GM23338 (cell line): ENCODE measurements around the gene ATP9B. TPM values are rescaled to one million over a fixed set of nuclear protein-coding genes. Genes with fewer than 3 reads are reported as not detected.

ENCODE experiments used
- ATAC-seq: fragments of 200-7000 bp; cut with Tn5 transposase; 3 replicates; pipeline ENCODE4 v1.9.1; 2020
- DNase-seq: peaks from one replicate; pipeline ENCODE4 v3.0.0-alpha.2; 2015; ENCODE audit warnings: low spot score
- H2AFZ ChIP-seq: fragments of 200-600 bp; sonication (generic); 2 replicates; pipeline ENCODE4 v1.8.0; 2016; ENCODE audit warnings: antibody characterized with exemption, mild to moderate bottlenecking, moderate library complexity
- H3F3A ChIP-seq: fragments of 200-600 bp; sonication (generic); replicated peaks from 2 replicates; pipeline ENCODE4 v1.8.0; 2017; ENCODE audit warnings: antibody characterized with exemption, mixed run types, low read depth
- H3K27ac ChIP-seq: fragments of 200-600 bp; sonication (generic); 2 replicates; pipeline ENCODE4 v1.6.1; 2016; ENCODE audit warnings: low read depth
- H3K27me3 ChIP-seq: fragments of 200-600 bp; sonication (generic); 2 replicates; pipeline ENCODE4 v1.8.0; 2016; ENCODE audit warnings: mild to moderate bottlenecking, mixed run types, moderate library complexity; ENCODE audit not compliant: insufficient read depth
- H3K36me3 ChIP-seq: fragments of 200-600 bp; sonication (generic); 2 replicates; pipeline ENCODE4 v1.8.0; 2016; ENCODE audit warnings: mild to moderate bottlenecking; ENCODE audit not compliant: insufficient read depth
- H3K4me1 ChIP-seq: fragments of 200-600 bp; sonication (generic); 2 replicates; pipeline ENCODE4 v1.8.0; 2016; ENCODE audit warnings: mild to moderate bottlenecking, moderate library complexity; ENCODE audit not compliant: insufficient read depth
- H3K4me2 ChIP-seq: fragments of 200-600 bp; sonication (generic); 2 replicates; pipeline ENCODE4 v1.7.1; 2017; ENCODE audit warnings: mixed run types
- H3K4me3 ChIP-seq: fragments of 200-600 bp; sonication (generic); 2 replicates; pipeline ENCODE4 v1.6.1; 2016; ENCODE audit warnings: mixed run types
- H3K79me2 ChIP-seq: fragments of 200-600 bp; sonication (generic); replicated peaks from 2 replicates; pipeline ENCODE4 v1.8.0; 2017; ENCODE audit warnings: mild to moderate bottlenecking; ENCODE audit not compliant: insufficient read depth
- H3K9me2 ChIP-seq: fragments of 200-600 bp; sonication (generic); 2 replicates; pipeline ENCODE4 v1.8.0; 2017; ENCODE audit not compliant: insufficient read depth
- H4K20me1 ChIP-seq: fragments of 200-600 bp; sonication (generic); replicated peaks from 2 replicates; pipeline ENCODE4 v1.8.0; 2017; ENCODE audit warnings: mild to moderate bottlenecking; ENCODE audit not compliant: insufficient read depth
- H3K27ac Mint-ChIP-seq: 2 replicates; pipeline ENCODE4 v1.8.0; 2020; ENCODE audit warnings: inconsistent platforms, mild to moderate bottlenecking, moderate library complexity, mixed read lengths
- H3K27me3 Mint-ChIP-seq: 3 replicates; pipeline ENCODE4 v1.8.0; 2022; ENCODE audit warnings: low read depth, mild to moderate bottlenecking, moderate library complexity, mixed read lengths, inconsistent platforms; ENCODE audit not compliant: insufficient read depth, poor library complexity
- H3K36me3 Mint-ChIP-seq: 3 replicates; pipeline ENCODE4 v1.8.0; 2021; ENCODE audit warnings: low read depth, mild to moderate bottlenecking, inconsistent platforms, moderate library complexity, mixed read lengths
- H3K4me1 Mint-ChIP-seq: 3 replicates; pipeline ENCODE4 v1.8.0; 2020; ENCODE audit warnings: mild to moderate bottlenecking, inconsistent platforms, mixed read lengths
- H3K4me3 Mint-ChIP-seq: 3 replicates; pipeline ENCODE4 v1.8.0; 2021; ENCODE audit warnings: moderate library complexity, mild to moderate bottlenecking, inconsistent platforms, mixed read lengths
- H3K9me3 Mint-ChIP-seq: 3 replicates; pipeline ENCODE4 v1.8.0; 2020; ENCODE audit warnings: moderate library complexity, mild to moderate bottlenecking, inconsistent platforms, mixed read lengths
- EZH2 ChIP-seq: fragments of 200-600 bp; sonication (generic); IDR thresholded peaks from one replicate; pipeline ENCODE4 v1.8.0; 2017; ENCODE audit warnings: antibody characterized with exemption, mild to moderate bottlenecking, low read depth; ENCODE audit not compliant: unreplicated experiment
- NANOG ChIP-seq: IDR thresholded peaks from 2 replicates; pipeline ENCODE4 v1.6.1; 2016; ENCODE audit warnings: antibody characterized with exemption, borderline replicate concordance
- POLR2AphosphoS5 ChIP-seq: IDR thresholded peaks from 2 replicates; pipeline ENCODE4 v1.6.1; 2016; ENCODE audit warnings: antibody characterized with exemption, low read depth
- STAT1 ChIP-seq: IDR thresholded peaks from one replicate; pipeline ENCODE4 v1.6.1; 2016; ENCODE audit warnings: antibody characterized with exemption; ENCODE audit not compliant: unreplicated experiment
- ZNF114 ChIP-seq: fragments of 250-450 bp; sonication (Bioruptor Pico); IDR thresholded peaks from 2 replicates; pipeline ENCODE4 v1.5.0; 2020; ENCODE audit warnings: mild to moderate bottlenecking, moderate library complexity
- ZNF331 ChIP-seq: fragments of 250-450 bp; sonication (Bioruptor Pico); IDR thresholded peaks from 2 replicates; pipeline ENCODE4 v1.5.0; 2020; ENCODE audit warnings: low read depth, mild to moderate bottlenecking, moderate library complexity
- polyA plus RNA-seq: library from polyadenylated mRNA; unstranded; fragments of >200 nt; fragmentation: Nextera tagmentation; extraction: Ambion mirVana; gene quantifications from 2 replicates; pipeline ENCODE4 v1.2.1, GENCODE V29; 2016
- total RNA-seq: library from RNA; depleted of rRNA; stranded (reverse); fragments of >200 nt; shearing (Covaris generic); gene quantifications from 2 replicates; pipeline ENCODE4 v1.2.3, GENCODE V29; 2014
- TF ChIP-seq, protein P1 (sequence below): fragments of 250-450 bp; sonication (Bioruptor Pico); IDR thresholded peaks from 2 replicates; pipeline ENCODE4 v1.5.0; 2020; ENCODE audit warnings: mild to moderate bottlenecking, moderate library complexity

ATP9B gene
- total and polyA plus RNA-seq, 2 experiments from 2014 or later = 14.2 to 25.6 TPM

DNA sequence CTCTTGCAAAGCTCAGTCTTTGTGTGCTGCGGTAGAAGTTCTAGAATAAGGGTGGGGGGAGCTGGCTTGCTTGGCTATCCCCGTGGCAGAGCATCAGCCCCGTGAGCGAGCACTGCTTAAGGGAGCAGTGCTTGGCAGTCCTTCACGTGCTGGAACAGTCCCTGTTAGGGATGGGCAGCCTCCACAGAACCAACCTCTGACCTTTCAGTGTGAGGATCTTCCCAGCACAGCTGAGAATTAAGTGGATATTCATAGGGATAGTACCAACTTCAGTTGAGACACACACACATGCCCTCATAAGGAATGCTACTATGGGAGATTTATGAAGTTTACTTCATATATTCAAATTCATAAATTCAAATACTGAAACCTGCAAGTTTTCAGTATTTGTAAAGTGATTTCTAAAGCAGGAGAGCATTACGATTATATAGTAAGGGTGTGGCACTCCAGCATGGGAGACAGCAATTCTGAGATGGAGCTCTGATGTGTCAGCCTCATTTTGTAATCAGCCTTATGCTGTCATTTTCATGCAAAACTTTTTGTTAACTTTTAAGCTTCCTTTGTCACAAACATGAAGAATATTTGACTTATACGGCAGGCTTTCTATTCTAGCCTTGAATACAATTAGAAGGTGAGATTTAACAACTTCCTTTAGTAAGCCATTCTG lies 39.5 kb downstream of the ATP9B start (continued):
- TF ChIP-seq, protein P1, sequence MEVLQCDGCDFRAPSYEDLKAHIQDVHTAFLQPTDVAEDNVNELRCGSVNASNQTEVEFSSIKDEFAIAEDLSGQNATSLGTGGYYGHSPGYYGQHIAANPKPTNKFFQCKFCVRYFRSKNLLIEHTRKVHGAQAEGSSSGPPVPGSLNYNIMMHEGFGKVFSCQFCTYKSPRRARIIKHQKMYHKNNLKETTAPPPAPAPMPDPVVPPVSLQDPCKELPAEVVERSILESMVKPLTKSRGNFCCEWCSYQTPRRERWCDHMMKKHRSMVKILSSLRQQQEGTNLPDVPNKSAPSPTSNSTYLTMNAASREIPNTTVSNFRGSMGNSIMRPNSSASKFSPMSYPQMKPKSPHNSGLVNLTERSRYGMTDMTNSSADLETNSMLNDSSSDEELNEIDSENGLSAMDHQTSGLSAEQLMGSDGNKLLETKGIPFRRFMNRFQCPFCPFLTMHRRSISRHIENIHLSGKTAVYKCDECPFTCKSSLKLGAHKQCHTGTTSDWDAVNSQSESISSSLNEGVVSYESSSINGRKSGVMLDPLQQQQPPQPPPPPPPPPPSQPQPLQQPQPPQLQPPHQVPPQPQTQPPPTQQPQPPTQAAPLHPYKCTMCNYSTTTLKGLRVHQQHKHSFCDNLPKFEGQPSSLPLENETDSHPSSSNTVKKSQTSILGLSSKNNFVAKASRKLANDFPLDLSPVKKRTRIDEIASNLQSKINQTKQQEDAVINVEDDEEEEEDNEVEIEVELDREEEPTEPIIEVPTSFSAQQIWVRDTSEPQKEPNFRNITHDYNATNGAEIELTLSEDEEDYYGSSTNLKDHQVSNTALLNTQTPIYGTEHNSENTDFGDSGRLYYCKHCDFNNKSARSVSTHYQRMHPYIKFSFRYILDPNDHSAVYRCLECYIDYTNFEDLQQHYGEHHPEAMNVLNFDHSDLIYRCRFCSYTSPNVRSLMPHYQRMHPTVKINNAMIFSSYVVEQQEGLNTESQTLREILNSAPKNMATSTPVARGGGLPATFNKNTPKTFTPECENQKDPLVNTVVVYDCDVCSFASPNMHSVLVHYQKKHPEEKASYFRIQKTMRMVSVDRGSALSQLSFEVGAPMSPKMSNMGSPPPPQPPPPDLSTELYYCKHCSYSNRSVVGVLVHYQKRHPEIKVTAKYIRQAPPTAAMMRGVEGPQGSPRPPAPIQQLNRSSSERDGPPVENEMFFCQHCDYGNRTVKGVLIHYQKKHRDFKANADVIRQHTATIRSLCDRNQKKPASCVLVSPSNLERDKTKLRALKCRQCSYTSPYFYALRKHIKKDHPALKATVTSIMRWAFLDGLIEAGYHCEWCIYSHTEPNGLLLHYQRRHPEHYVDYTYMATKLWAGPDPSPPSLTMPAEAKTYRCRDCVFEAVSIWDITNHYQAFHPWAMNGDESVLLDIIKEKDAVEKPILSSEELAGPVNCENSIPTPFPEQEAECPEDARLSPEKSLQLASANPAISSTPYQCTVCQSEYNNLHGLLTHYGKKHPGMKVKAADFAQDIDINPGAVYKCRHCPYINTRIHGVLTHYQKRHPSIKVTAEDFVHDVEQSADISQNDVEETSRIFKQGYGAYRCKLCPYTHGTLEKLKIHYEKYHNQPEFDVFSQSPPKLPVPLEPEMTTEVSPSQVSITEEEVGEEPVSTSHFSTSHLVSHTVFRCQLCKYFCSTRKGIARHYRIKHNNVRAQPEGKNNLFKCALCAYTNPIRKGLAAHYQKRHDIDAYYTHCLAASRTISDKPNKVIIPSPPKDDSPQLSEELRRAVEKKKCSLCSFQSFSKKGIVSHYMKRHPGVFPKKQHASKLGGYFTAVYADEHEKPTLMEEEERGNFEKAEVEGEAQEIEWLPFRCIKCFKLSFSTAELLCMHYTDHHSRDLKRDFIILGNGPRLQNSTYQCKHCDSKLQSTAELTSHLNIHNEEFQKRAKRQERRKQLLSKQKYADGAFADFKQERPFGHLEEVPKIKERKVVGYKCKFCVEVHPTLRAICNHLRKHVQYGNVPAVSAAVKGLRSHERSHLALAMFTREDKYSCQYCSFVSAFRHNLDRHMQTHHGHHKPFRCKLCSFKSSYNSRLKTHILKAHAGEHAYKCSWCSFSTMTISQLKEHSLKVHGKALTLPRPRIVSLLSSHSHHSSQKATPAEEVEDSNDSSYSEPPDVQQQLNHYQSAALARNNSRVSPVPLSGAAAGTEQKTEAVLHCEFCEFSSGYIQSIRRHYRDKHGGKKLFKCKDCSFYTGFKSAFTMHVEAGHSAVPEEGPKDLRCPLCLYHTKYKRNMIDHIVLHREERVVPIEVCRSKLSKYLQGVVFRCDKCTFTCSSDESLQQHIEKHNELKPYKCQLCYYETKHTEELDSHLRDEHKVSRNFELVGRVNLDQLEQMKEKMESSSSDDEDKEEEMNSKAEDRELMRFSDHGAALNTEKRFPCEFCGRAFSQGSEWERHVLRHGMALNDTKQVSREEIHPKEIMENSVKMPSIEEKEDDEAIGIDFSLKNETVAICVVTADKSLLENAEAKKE (CRISPR knock-in tag) = no peak

GRCh38 chr18:79111483-79111882 lies 42.3 kb downstream of the ATP9B start:
- Histone ChIP-seq H3K27me3 (no peaks in the 10 kb centered on the region), H3F3A (no peaks in the 10 kb centered on the region), H4K20me1 (no peaks in the 10 kb centered on the region), H3K27ac (no peak overlapping the region), H3K4me3 (no peak overlapping the region), H3K9me2 (no peaks in the 10 kb centered on the region), H3K79me2 (peaks cover 35% of the 10 kb centered on the region), H3K4me2 (no peak overlapping the region), H3K36me3 (no peaks in the 10 kb centered on the region), H2AFZ (no peak overlapping the region), H3K4me1 (no peaks in the 10 kb centered on the region)
- H3K9me3 Mint-ChIP-seq = 0 out of 3 replicates have a peak, but pooled peaks cover 3% of the 10 kb centered on the region
- no peak overlapping the region for H3K27ac Mint-ChIP-seq
- DNase-seq (no peak), ATAC-seq (no peak)
- TF ChIP-seq ZNF114 (CRISPR knock-in tag) = no peak
- no peak for TF ChIP-seq ZNF331 (CRISPR knock-in tag)
- no peak for TF ChIP-seq NANOG
- TF ChIP-seq EZH2 = no peak
- no peak for TF ChIP-seq STAT1
- no peak for TF ChIP-seq POLR2AphosphoS5
- H3K4me3 Mint-ChIP-seq = no peak overlapping the region
- H3K4me1 Mint-ChIP-seq = peaks cover 12% of the 10 kb centered on the region; the same call in 2 of the 3 replicates
- H3K27me3 Mint-ChIP-seq = no peaks in the 10 kb centered on the region
- H3K36me3 Mint-ChIP-seq = peaks cover 16% of the 10 kb centered on the region
